ENCODE results near the gene SDCBP2.

Gene SDCBP2

DNA sequence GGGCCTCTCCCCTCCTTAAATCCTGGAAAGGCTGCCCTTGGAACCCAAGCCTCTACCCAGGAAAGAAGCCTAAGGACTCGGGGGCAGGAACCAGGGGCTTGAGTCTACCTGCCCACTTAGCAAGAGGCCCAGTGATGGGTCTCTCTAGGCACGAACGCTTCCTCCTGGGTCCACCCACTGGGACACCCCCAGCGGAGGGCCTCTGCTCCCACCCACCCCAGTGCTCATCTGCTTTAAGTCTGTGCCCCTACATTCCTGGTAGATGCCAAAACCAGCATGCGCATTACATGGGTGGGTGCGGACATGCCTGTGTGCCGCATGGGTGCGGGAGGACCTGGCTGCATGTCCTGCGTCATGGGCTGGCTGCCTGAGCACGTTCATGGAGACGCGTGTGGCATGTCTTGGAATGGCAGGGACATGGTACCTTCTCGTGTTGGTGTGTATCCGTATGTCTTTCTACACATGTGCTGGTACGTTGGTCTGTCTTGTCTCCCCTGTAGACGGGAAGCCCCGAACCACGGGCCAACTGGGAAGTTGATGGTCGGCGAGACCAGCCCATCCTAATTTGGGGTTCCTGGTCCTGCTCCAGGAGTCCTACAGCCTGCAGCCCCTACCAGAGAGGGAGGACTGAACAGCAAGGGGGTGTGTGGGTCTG is 33.5 kb downstream of the SDCBP2 start:
- no peak for DNase-seq (ENCODE audit: low read depth)

DNA sequence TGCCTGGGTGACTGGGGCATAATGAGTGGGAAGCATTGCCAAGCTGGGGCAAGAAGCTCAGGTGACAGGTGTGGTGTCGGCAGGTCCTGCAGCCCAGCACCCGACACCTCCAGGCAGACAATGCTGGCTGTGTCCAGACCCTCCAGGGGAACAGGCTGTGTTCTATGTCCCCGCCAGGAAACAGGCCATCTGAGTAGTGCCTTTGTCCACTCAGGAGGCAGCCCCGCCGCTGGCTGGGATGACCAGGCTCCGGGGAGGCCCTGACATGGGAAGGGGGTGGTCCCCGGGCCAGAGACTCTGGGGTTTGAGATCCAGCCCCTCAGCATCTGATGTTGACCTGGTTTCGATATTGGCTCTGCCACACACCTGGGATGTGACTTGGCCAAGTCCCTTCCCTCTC is 34.4 kb downstream of the SDCBP2 start:
- no peak for DNase-seq (ENCODE audit: low read depth)

DNA sequence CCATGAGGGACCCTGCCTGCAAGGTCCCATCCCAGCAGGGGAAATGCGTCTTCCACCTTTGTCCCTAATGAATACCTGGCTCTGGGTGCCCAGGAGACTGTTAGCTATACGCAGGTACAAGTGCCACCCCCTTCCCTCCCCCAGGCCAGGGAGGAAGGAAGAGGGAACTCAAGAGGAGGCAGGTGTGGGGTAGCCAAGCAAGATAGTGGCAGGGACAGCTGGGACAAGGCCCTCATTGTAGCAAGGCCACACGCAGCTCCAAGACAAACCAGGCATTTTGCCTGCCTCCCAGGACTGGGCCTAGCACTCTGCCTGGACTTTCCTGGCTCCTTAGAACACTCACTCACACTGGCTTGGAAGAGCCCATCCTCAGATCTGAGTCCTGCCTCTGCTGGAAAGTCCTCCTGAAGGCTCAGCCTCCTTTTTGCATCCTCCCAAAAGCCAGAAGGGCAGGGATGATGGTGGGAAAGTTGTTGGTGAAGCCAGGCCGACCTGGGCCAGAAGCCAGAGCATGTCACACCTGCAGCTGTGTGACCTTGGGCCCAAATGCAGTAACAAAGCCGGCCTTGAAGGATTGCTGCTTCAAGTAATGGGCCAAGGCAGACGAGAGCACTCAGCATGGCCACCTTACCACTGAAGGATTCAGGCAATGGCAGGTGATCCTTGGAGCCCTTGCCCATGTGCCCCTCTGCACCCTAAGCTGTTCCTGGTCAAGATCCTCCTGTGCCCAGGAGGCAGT is 35.1 kb downstream of the SDCBP2 start:
- DNase-seq (ENCODE audit: low read depth) = no peak

DNA sequence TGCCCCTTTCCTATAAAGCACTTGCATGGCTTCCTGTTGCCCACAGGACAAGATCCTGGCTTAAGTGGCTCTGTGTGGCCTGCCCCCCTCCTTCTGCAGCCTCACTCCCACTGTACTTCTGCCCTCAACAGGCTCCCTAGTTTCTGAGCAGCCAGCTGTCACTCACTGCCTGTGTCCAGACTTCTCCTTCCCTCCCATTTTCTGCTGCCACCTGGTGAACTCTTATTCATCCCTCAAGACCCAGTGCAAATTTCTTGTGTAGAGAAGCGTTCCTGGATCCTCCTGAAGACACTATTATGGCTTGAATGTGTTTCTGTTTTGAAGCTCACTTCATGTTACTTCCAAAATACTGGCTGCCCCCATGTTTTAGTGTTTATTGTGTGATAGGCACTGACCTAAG is 36.3 kb downstream of the SDCBP2 start:
- no peak for DNase-seq (ENCODE audit: low read depth)

GRCh38 chr20:1291191-1291741 is 37.7 kb downstream of the SDCBP2 start:
- no peak for DNase-seq (ENCODE audit: low read depth)

- DNase-seq (ENCODE audit: low read depth) = no peak
Observed at GRCh38 chr20:1287787-1288569, 41.0 kb downstream of the SDCBP2 start.

DNA sequence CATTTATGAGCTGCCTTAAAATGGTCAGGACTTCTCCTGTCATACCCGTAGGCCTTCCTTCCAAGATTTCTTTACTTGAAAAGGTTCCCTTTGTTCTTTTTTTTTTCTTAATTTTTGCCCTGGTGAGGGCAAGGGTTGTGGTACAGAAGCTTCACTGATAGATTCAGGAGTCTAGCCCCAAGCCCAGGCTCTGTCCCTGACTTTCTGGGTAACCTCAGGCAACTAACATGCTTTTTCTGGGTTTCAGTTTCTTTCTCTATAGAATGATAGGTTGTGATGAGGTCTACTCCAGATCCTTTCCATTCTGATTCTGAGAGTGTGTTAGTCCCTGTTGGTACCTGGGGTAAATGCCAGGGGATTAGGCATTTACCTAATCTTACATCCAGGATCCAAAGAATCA is 41.6 kb downstream of the SDCBP2 start:
- no peak for DNase-seq (ENCODE audit: low read depth)

DNA sequence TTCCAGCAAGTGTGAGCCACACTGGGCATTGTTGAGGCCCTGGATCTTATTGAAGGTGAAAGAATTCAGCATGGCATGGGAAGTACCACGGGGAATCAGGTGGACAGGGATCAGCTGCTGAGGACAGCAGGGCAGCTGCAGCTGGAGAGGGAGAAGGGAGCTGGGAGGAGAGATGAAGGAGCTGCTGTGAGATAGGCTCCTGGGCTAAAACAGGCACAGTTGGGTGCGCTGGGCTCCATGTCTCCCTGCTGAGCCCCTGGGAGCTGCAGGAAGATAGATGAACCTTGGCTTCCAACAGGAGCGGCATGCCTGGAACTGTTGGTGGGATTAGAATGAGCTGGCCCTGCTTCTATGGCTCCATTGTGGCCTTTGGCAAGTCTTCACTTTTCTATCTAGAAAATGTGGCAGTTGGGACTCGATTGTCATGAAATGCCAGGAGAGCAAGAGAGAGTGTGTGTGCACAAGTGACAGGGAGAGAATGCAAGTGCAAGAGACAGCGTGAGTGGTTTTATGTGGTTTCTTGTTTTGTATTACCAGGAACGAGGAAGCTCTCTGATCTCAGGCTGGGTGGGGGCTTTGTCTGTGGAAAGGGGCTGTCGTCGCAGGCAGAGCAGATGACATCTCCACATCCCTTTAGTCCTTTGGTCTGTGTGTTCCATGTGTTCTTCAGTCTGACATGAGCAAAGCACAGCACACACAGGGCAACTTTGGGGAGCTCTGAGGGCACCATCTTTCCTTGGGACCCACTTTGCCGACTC is 42.5 kb downstream of the SDCBP2 start:
- no peak for DNase-seq (ENCODE audit: low read depth)

DNA sequence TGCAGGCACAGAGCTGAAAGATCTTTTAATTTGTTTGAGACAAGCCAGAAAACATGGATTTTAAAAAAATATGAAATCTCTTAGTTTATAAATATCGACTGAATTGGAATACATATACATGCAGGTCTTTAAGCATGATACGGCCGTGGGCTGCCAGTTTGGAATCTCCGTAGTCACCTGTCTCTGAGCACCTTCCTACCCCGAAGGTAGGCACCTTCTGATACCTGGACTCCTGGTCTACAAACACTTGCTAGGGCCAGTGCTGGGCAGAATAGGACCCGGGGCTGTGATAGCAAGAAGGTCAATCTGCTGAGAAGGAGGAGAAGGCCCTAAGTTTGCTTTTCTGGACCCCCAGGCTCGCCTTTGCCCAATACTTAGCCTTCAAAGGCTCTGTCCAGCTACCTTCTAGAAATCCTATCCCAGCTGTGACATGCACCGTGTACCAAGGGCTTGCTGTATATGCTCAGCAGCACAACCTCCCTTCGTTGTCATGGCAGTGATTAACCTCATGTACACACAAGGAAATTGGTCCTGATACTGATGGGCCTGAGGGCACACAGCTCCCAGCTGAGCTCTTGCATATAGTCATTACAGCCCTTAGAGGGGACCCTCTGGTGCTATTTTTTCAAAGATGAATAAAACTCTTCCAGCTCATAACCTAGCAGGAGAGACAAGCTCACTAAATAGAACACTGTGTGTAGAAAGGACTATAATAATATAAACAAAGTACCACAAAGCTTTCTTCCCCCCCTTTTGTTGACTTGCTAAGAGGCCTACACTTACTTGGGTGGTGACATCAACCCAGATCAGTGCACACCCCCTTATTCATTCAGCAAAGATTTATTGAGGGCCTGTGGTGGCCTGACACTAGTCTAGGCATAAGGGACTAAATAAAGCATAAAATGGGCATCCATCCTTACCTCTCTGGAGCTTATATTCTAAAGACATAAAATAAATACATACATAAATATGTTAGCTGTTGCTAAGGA is 45.1 kb downstream of the SDCBP2 start:
- DNase-seq (ENCODE audit: low read depth) = no peak

GRCh38 chr20:1282966-1283365 is 46.0 kb downstream of the SDCBP2 start:
- DNase-seq (ENCODE audit: low read depth) = no peak

DNA sequence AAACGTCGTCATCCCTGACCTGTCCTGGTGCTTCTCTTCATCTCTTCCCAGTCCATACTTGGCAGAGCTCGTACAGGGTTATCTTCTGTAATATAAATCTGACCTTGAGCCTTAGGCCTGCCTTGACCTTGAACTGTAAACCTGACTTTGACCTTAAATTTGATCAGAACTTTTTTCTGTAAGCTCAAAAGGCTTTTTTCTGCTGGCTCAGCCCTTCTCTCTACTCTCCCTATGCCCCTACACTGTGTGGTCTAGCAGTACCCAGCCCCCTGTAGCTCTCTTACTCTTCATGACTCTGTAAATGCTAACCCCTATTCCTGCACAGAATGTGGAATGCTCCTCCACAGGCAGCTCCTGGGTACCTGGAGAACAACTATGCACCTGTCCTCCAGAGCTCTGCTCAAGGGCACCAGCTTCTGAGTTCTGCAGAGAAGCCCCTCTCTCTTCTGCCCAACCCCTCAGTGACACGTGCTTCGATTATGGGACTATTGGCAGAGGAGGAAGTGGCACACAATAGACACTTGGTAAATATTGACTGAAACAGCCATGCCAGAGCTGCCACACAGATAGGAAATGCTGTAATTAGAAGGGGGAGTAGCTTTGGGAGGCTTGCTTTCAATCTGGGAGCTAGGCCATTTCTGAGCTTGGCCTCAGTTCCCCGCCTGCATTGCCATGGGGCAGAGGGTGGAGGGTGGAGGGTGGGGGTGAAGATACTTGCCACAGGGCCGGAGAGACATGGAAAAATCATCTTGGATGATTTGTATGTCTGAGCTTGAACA is 47.5 kb downstream of the SDCBP2 start:
- no peak for DNase-seq (ENCODE audit: low read depth)

DNA sequence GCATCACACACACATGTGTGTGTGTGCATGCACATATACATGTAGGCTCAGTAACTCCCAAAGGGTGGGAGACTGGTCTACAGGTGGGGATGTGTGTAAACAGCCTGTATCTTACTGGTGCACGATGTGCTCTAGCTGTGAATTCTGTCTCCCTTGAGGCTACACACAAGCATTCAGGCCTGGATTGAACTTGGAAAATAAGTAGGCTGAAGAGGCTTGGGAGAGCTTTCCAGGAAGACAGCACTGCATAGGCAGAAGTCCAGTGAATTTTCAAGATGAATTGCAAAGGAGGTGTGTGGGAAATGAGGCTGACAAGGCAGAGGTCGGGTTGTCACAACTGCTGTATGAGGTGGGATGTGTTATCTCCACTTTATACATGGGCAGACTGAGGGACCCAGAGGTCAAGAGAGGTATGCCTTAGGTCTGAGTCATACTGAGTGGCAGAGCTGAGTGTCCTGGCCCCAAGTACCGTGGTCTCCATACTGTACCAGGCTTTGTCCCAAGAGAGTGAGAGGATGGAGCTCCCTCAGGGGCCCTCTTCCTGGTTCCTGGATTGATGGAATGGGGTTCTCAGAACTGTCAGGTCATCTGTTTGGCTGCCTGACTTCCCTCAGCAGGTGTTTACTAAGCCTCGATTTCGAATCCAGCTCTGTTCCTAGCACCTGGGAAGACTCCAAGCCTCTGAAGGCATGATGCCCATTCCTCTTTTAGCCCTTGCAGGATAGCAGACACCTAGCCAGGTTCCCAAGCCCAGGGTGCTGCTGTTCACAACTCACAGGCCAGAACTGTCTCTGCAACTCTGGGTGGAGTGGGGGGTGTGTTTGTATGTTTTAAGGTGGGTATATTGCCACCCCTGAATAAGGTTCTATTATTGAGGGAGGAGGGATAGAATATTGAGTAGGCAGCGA is 48.5 kb downstream of the SDCBP2 start:
- DNase-seq (ENCODE audit: low read depth) = no peak

DNA sequence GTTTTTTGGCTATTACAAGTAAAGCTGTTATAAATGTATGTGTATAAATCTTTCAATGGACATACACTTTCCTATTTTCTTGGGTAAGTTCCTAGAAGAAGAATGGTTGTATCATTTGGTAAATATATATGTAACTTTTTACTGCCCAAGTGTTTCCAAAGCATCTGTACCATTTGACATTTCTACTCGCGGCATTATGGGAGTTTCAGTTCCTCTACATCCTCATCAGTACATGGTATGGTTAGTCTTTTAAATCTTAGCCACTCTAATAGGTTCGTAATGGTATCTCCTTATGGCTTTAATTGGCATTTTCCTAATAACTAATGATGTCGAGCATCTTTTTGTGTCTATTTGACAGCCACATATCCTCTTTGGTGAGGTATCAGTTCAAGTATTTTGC is 49.9 kb downstream of the SDCBP2 start:
- no peak for DNase-seq (ENCODE audit: low read depth)

DNA sequence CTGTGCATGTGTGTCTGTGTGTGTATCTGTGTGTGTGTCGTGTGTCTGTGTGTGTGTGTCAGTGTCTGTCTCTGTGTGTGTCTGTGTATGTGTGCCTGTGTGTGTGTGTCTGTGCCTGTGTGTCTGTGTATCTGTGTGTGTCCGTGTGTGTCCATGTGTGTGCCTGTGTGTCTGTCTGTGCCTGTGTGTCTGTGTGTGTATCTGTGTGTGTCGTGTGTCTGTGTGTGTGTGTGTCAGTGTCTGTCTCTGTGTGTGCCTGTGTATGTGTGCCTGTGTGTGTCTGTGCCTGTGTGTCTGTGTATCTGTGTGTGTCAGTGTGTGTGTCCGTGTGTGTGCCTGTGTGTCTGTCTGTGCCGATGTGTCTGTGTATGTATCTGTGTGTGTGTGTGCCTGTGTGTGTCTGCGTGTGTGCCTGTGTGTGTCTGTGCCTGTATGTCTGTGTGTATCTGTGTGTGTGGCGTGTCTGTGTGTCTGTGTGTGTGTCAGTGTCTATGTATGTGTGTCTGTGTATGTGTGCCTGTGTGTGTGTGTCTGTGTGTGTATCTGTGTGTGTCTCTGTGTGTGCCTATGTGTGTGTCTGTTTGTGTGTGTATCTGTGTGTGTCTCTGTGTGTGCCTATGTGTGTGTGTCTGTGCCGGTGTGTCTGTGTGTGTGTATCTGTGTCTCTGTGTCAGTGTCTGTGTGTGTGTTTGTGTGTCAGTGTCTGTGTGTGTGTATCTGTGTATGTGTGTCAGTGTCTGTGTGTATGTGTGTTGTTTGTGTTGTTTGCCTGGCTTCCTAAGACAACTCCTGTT is 51.2 kb downstream of the SDCBP2 start:
- DNase-seq (ENCODE audit: low read depth) = no peak

DNA sequence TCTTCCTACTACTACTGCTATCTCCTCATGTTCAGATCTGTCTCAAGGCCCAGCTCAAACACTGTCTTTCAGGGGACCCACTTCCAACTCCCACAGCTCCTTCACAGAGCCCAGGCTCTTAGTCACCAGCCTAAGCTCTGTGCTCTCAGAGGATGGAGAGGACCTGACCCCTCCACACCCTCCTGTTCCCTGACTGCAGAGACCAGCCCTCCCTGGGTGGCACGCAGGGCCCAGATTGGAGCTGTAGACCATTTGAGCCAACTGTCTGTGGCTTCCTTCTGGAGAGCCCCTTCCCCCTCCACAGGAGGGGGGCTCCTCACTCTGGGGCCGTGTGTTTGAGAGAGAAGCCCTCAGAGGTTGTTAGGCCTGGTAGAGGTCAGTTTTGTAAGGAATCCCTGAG is 53.0 kb downstream of the SDCBP2 start:
- DNase-seq (ENCODE audit: low read depth) = no peak

- no peak for DNase-seq (ENCODE audit: low read depth)
Observed at GRCh38 chr20:1274485-1275311, 54.2 kb downstream of the SDCBP2 start.

DNA sequence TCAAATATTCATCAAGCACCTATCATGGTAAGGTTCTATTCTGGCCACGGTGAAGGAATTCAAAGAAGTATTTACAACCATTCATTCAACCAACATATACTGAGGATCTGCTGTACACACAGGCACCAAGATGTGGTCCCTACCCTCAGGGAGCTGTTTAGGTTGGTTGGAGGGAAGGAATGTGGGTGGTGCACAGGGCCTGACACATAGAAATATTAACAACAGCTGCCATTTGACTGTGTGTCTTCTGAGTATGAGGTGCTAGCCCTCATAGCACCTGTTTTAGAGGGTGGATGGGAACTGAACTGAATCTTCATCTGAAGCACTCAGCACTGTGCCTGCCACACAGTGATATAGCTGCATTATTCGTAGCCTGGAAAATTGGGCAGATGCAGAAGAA is 55.6 kb downstream of the SDCBP2 start:
- DNase-seq (ENCODE audit: low read depth) = no peak
